GM19193 (cell line): ENCODE results near the gene G6PC3.

Experiments used
- POLR2A ChIP-seq: IDR thresholded peaks from 4 replicates; pipeline ENCODE4 v1.6.1; 2011; ENCODE audit not compliant: insufficient read depth, insufficient read length; ENCODE audit errors: extremely low read depth

Gene G6PC3

DNA sequence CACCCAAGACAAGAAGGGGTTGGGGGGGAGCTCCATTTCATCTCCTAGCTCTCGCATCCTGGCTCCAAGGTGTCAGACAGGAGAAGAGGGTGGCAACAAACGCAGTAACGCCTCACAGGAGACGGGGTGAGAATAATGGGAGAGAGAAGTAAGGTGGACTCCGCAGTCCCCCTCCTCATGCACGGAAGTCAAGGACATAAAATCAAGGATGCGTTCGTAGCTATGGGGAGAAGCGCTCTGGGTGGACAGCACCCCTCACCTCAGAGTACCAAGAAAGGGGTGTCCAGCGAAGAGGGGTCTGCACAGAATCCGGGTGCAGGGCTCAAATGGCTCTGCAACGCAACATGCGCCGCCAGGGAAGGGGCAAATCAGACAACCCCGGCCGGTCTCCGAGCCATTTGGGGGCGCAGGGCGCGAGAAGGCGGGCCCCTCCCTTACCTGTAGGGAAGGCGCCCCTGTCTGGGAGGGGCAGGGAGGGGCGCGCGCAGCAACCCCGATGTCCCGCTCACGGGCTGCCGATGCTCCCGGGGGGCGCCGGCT is 52.4 kb downstream of the G6PC3 start:
- no peak for TF ChIP-seq POLR2A

DNA sequence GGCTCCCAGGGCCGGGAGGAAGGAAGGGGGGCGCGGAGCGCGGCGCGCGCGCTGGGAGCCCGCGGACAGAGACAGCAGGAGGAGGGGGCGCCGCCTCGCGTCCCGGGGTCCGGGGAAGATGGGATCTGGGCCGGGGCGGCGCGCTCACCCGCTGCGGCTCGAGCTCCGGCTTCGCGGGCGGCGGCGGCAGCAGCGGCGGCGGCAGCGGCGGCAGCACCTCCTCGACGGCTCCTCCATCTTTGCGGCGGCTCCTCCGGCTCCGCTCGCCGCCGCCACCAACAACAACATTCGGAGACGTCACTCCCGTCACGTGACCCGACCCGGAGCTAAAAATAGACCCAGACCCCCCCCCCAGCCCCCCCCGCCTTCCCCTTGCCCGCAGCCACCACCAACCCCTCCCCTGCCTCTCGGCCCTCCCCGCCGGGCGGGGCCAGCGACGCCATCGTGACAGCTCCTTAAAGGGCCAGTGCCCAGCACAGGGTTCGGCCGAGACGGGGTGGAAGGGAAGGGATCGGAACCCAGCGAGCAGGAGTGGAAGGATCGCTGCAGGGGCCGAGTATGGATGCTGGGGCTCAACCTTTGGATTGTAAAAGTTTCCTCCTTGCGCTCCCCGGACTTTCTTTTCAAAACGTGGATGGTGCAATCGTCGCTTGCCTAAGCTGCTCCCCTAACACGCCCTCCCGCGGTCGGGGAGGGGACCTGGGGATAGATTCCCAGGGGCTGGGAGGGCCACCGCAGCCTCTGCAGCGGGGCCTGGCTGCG is 53.0 kb downstream of the G6PC3 start, which contains the start of gene HDAC5:
HDAC5 (minus strand) TSS at position 286 of the 762 bp plus-strand sequence. CDS start 6,126 bp downstream, outside the sequence.
- TF ChIP-seq POLR2A = peak; percentile 34

DNA sequence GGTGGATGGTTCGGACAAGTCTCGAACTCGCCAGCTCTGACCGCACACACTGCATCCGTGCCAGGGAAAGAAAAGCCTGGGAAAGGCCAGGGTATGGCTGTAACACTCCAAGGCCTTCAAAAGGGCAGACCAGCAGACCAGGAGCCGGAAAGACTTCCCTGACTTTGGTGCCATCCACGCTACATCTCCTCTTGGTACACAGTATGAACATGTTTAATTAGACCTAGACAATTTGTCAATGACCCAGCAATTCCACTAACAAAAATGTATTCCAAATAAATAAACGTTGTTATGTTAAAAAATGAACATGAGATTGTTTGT is 53.5 kb downstream of the G6PC3 start:
- TF ChIP-seq POLR2A = no peak
